ENCODE data around the gene SH3D21.

The SH3D21 gene

GRCh38 chr1:36359911-36360550 is 53.9 kb downstream of the SH3D21 start:
- H3K4me1 ChIP-seq (ENCODE audit: control insufficient read depth, insufficient read depth, low read length) = no peaks in the 10 kb centered on the region
- H3K9me3 ChIP-seq (ENCODE audit: control insufficient read depth, insufficient read depth, low read depth, low read length) = no peaks in the 10 kb centered on the region
- ChIA-PET CTCF (interaction anchor here (1.4 kb wide), 2 partner anchors 10 to 17 kb away, joined by 4 read pairs; no protein-coding TSS in a partner anchor), POLR2A (no interaction called here)
- H3K4me3 ChIP-seq (ENCODE audit: low read depth, low read length) = no peak overlapping the region
- H3K27ac ChIP-seq (ENCODE audit: extremely low read depth, low read depth, low read length) = no peak overlapping the region
- TF ChIP-seq ZNF704 (tag by site-specific recombination; IDR thresholded peaks at IDR 0.05) (no peak), ZBTB44 (tag by site-specific recombination; IDR thresholded peaks at IDR 0.05) (0 out of 2 replicates have a peak, but pooled peaks have one; percentile 36), ZNF660 (tag by site-specific recombination; IDR thresholded peaks at IDR 0.05) (no peak), ZFHX2 (tag by site-specific recombination; conservative IDR thresholded peaks at IDR 0.05) (no peak), KLF17 (tag by site-specific recombination; IDR thresholded peaks at IDR 0.05) (no peak)
- H3K36me3 ChIP-seq (ENCODE audit: control insufficient read depth in 2 of 2, insufficient read depth in 1 of 2, low read length in 2 of 2) = peaks cover 0 to 70% of the 10 kb centered on the region in 2 experiments; a peak in 2 of 3 replicates

- CTCF ChIA-PET = no interaction called here
- Histone ChIP-seq H3K9me3 (ENCODE audit: control insufficient read depth, insufficient read depth, low read depth, low read length) (no peaks in the 10 kb centered on the region), H3K4me3 (ENCODE audit: low read depth, low read length) (no peak overlapping the region), H3K4me1 (ENCODE audit: control insufficient read depth, insufficient read depth, low read length) (0 out of 2 replicates have a peak, but pooled peaks cover 2% of the 10 kb centered on the region), H3K27ac (ENCODE audit: extremely low read depth, low read depth, low read length) (no peak overlapping the region), H3K36me3 (ENCODE audit: control insufficient read depth in 2 of 2, insufficient read depth in 1 of 2, low read length in 2 of 2) (peaks cover 0 to 40% of the 10 kb centered on the region in 2 experiments; a peak in 2 of 3 replicates)
- TF ChIP-seq SP3 (tag by site-specific recombination; IDR thresholded peaks at IDR 0.05) (no peak), ZFP37 (tag by site-specific recombination; IDR thresholded peaks at IDR 0.05) (no peak), ZNF37A (tag by site-specific recombination; IDR thresholded peaks at IDR 0.05) (no peak), ZNF747 (tag by site-specific recombination; IDR thresholded peaks at IDR 0.05) (no peak), ZNF707 (tag by site-specific recombination; IDR thresholded peaks at IDR 0.05) (no peak), BCL11A (tag by site-specific recombination; IDR thresholded peaks at IDR 0.05; ENCODE audit: low read depth) (no peak), ZSCAN4 (tag by site-specific recombination; IDR thresholded peaks at IDR 0.05) (no peak), PBX3 (CRISPR knock-in tag; IDR thresholded peaks at IDR 0.05) (no peak), ZNF302 (tag by site-specific recombination; IDR thresholded peaks at IDR 0.05; ENCODE audit: low read depth) (no peak), ZNF223 (tag by site-specific recombination; IDR thresholded peaks at IDR 0.05) (no peak), ZNF514 (tag by site-specific recombination; IDR thresholded peaks at IDR 0.05) (no peak), SETDB1 (IDR thresholded peaks at IDR 0.05; ENCODE audit: insufficient read length, low read length) (no peak), KLF17 (tag by site-specific recombination; IDR thresholded peaks at IDR 0.05) (no peak), ZNF433 (tag by site-specific recombination; IDR thresholded peaks at IDR 0.05; ENCODE audit: low read depth) (no peak), ZNF239 (tag by site-specific recombination; IDR thresholded peaks at IDR 0.05) (no peak), ATF2 (tag by site-specific recombination; IDR thresholded peaks at IDR 0.05; ENCODE audit: low read depth) (no peak), OSR2 (tag by site-specific recombination; IDR thresholded peaks at IDR 0.05) (no peak), ZNF548 (tag by site-specific recombination; IDR thresholded peaks at IDR 0.05) (no peak), ZNF354C (tag by site-specific recombination; IDR thresholded peaks at IDR 0.05; ENCODE audit: borderline replicate concordance, low read depth) (no peak)
- POLR2A ChIA-PET = interaction anchor here (0.7 kb wide), 1 partner anchor 20 kb away, joined by 4 read pairs; no protein-coding TSS in a partner anchor
Measured at GRCh38 chr1:36365381-36365780, 59.2 kb downstream of the SH3D21 start.

Data from HEK293 (cell line).